ENCODE results near the gene CRB3.

GRCh38 chr19:6475321-6476108 is 11.4 kb downstream of the CRB3 start:
- TF ChIP-seq CTCF (conservative IDR thresholded peaks at IDR 0.05; ENCODE audit: low read depth, low read length): no peak
- TF ChIP-seq EZH2 (IDR thresholded peaks at IDR 0.05; ENCODE audit: borderline replicate concordance, low read depth, low read length, poor library complexity, severe bottlenecking): no peak

Measured in A673 (cell line).